MCF 10A (cell line): Measurements from ENCODE around the gene PSMG1. TPM values are rescaled to one million over a fixed set of nuclear protein-coding genes. Genes with fewer than 3 reads are reported as not detected.
"Not testable (repeated sequence)": the region's sequence is repeated elsewhere in the genome, so short reads cannot be mapped to it uniquely, and the experiment has no call there.

Source experiments
- BruUV-seq: library from RNA; stranded (reverse); fragments of 400-500 nt; replicated peaks from 2 replicates; lab custom pipeline; 2021; lab: Mats Ljungman, UMichigan
- CTCF ChIA-PET: fragments of 300-600 bp; sonication (Branson Sonifier 250); formaldehyde crosslinking; extraction: SDS; loops from one replicate; lab custom pipeline; 2021; ENCODE audit warnings: antibody characterized with exemption, inconsistent platforms; lab: Yijun Ruan, JAX
- POLR2A ChIA-PET: fragments of 300-600, 350-650 bp; sonication (Branson Sonifier 250); formaldehyde crosslinking; extraction: SDS; loops from one replicate; lab custom pipeline; 2020; ENCODE audit warnings: antibody characterized with exemption, inconsistent platforms; lab: Yijun Ruan, JAX
- DNase-seq: peaks from one replicate; pipeline ENCODE4 v3.0.0-alpha.2; 2018; ENCODE audit not compliant: unreplicated experiment
- H3K27ac Mint-ChIP-seq: one replicate; pipeline ENCODE4 v1.8.0; 2022; ENCODE audit warnings: mild to moderate bottlenecking, low read depth, mixed read lengths; ENCODE audit not compliant: unreplicated experiment
- H3K27me3 Mint-ChIP-seq: one replicate; pipeline ENCODE4 v1.8.0; 2022; ENCODE audit warnings: mixed read lengths; ENCODE audit not compliant: insufficient read depth, unreplicated experiment
- H3K36me3 Mint-ChIP-seq: one replicate; pipeline ENCODE4 v1.8.0; 2022; ENCODE audit warnings: mild to moderate bottlenecking, moderate library complexity, mixed read lengths; ENCODE audit not compliant: insufficient read depth, unreplicated experiment
- H3K4me1 Mint-ChIP-seq: one replicate; pipeline ENCODE4 v1.8.0; 2022; ENCODE audit warnings: mixed read lengths; ENCODE audit not compliant: insufficient read depth, unreplicated experiment
- H3K4me3 Mint-ChIP-seq: one replicate; pipeline ENCODE4 v1.8.0; 2022; ENCODE audit warnings: mild to moderate bottlenecking, moderate library complexity, mixed read lengths; ENCODE audit not compliant: unreplicated experiment
- H3K9me3 Mint-ChIP-seq: one replicate; pipeline ENCODE4 v1.8.0; 2022; ENCODE audit warnings: mixed read lengths; ENCODE audit not compliant: unreplicated experiment
- intact Hi-C: fragments of 100-400 bp; cut with micrococcal nuclease; formaldehyde crosslinking; loops from 2 replicates; pipeline ENCODE4 v1.14.1; 2022
- total RNA-seq: library from RNA; stranded (reverse); gene quantifications from 2 replicates; pipeline ENCODE4 v1.2.3, GENCODE V29; 2022
- TF ChIP-seq, protein P1 (sequence below): fragments of 200-600 bp; IDR thresholded peaks from one replicate; pipeline ENCODE4 v1.8.0; 2022; ENCODE audit warnings: antibody characterized with exemption, mild to moderate bottlenecking; ENCODE audit not compliant: unreplicated experiment

The PSMG1 gene
- total RNA-seq, 1 experiment from 2014 or later: 116 TPM

DNA sequence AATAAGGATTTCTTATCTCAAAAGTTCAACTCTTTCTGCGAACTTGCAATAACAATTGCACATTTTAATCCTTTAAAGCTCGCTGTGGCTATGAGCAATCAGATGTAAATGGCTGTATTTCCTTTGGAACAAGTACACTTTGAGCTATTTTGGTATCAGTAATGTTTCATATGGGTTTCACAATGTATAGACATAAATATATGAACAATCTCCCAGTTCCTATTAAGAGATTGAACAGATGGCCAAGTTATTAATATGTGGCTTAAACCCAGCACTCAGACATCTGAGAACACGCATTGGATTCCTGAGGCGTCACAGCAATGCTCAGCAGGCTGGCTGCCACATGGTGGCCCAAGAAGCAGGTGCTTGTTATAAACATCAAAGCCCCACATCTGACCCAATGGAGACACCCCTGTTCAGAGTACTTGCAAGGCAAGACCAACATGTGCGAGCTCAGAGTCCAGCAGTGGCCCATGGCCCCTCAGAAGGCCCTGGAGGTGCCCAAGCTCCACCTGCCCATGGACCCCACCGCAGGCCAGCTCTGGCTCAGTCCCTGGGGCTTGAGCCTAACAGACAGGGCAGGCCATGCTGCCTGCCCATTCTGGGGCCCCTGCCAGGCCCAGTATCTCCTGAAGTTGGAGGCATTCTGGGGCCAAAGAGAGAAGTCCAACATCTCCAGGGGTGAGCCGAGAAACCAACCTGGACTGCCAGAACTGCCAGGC, 23.7 kb downstream of the PSMG1 start:
- no peaks in the 10 kb centered on the region for H3K27me3 Mint-ChIP-seq
- TF ChIP-seq, protein P1, sequence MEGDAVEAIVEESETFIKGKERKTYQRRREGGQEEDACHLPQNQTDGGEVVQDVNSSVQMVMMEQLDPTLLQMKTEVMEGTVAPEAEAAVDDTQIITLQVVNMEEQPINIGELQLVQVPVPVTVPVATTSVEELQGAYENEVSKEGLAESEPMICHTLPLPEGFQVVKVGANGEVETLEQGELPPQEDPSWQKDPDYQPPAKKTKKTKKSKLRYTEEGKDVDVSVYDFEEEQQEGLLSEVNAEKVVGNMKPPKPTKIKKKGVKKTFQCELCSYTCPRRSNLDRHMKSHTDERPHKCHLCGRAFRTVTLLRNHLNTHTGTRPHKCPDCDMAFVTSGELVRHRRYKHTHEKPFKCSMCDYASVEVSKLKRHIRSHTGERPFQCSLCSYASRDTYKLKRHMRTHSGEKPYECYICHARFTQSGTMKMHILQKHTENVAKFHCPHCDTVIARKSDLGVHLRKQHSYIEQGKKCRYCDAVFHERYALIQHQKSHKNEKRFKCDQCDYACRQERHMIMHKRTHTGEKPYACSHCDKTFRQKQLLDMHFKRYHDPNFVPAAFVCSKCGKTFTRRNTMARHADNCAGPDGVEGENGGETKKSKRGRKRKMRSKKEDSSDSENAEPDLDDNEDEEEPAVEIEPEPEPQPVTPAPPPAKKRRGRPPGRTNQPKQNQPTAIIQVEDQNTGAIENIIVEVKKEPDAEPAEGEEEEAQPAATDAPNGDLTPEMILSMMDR: no peak
- intact Hi-C loops: no loop called here
- peaks cover 5% of the 10 kb centered on the region for H3K36me3 Mint-ChIP-seq
- peaks cover 7% of the 10 kb centered on the region for H3K9me3 Mint-ChIP-seq
- ChIA-PET POLR2A (interaction anchor here (0.6 to 1.0 kb wide), 3 partner anchors 11 to 646 kb away, joined by 3 read pairs; no protein-coding TSS in a partner anchor), CTCF (interaction anchor here (1.3 kb wide), 1 partner anchor 17 kb away, joined by 3 read pairs; no protein-coding TSS in a partner anchor)
- H3K4me3 Mint-ChIP-seq: no peak overlapping the region
- peaks cover 6% of the 10 kb centered on the region for H3K4me1 Mint-ChIP-seq
- H3K27ac Mint-ChIP-seq: no peak overlapping the region
- no peak for DNase-seq
- BruUV-seq: no TSS peak

DNA sequence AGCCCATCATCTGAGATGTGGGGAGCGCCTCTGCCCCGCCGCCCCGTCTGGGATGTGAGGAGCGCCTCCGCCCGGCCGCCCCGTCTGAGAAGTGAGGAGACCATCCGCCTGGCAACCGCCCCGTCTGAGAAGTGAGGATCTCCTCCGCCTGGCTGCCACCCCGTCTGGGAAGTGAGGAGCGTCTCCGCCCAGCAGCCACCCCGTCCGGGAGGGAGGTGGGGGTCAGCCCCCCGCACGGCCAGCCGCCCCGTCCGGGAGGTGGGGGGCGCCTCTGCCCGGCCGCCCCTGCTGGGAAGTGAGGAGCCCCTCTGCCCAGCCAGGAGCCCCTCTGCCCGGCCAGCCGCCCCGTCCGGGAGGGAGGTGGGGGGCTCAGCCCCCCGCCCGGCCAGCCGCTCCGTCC, 26.0 kb downstream of the PSMG1 start:
- H3K4me3 Mint-ChIP-seq, H3K9me3 Mint-ChIP-seq, BruUV-seq, intact Hi-C loops, POLR2A ChIA-PET, CTCF ChIA-PET, H3K36me3 Mint-ChIP-seq, DNase-seq, H3K27me3 Mint-ChIP-seq, H3K4me1 Mint-ChIP-seq, H3K27ac Mint-ChIP-seq: not testable (repeated sequence)

DNA sequence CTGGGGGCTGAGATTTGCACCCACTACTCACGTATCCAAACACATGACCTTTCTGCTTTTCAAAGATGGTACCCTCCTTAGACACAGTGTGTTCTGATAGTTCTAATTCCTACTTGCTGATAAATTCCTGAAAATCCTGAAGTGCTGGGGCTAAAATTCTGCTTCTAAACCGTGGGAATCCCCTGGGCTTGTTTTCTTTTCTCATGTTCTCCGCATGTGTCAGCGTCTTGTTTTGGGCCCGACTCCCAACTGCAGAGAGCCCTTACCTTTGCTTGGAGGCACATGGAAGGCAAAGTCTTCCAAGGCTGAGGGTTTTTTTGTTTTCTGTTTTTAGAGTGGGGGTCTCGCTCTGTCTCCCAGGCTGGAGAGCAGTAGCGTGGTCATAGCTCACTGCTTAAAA, 27.2 kb downstream of the PSMG1 start:
- no TSS peak for BruUV-seq
- ChIA-PET CTCF (interaction anchor here (0.8 kb wide), 2 partner anchors 29 to 672 kb away, joined by 3 read pairs; no protein-coding TSS in a partner anchor), POLR2A (interaction anchor here (0.7 kb wide), 1 partner anchor 12 kb away, joined by 4 read pairs; no protein-coding TSS in a partner anchor)
- Mint-ChIP-seq H3K4me3 (no peak overlapping the region), H3K27me3 (no peaks in the 10 kb centered on the region), H3K36me3 (no peaks in the 10 kb centered on the region), H3K4me1 (peaks cover 6% of the 10 kb centered on the region), H3K9me3 (no peaks in the 10 kb centered on the region), H3K27ac (no peak overlapping the region)
- intact Hi-C loops: no loop called here
- peak; percentile 18 for DNase-seq
- TF ChIP-seq, protein P1: no peak

DNA sequence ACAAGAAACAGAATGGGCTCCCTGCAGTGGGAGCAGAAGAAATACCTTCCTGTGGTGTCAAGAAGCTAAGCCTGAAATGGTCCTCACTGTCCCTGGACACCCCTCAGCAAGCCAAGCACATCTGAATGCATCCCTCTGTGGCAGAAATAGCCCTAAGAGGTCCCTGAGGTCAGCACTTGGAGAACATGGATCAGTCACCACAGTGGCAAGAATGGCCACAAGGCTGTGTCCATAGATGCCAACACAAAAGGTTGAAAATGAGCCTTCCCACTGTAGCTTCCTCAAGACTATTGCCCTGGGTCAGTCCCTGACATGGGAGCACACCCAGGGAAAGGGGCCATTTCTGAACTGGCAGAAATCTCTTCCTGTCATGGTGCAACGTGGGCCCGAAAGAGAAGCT, 27.7 kb downstream of the PSMG1 start:
- no peak for DNase-seq
- H3K27ac Mint-ChIP-seq: no peak overlapping the region

More for the DNA sequence above, 27.7 kb downstream of the PSMG1 start:
- no peak overlapping the region for H3K4me3 Mint-ChIP-seq
- ChIA-PET CTCF (interaction anchor here (0.8 kb wide), 1 partner anchor 29 kb away, joined by 3 read pairs; no protein-coding TSS in a partner anchor), POLR2A (interaction anchor here (0.7 kb wide), 1 partner anchor 13 kb away, joined by 4 read pairs; no protein-coding TSS in a partner anchor)
- H3K27me3 Mint-ChIP-seq: no peaks in the 10 kb centered on the region
- peaks cover 6% of the 10 kb centered on the region for H3K4me1 Mint-ChIP-seq
- intact Hi-C loops: no loop called here
- no TSS peak for BruUV-seq
- TF ChIP-seq, protein P1: no peak
- no peaks in the 10 kb centered on the region for H3K9me3 Mint-ChIP-seq
- no peaks in the 10 kb centered on the region for H3K36me3 Mint-ChIP-seq
